ENCODE data around the gene MOBP.

DNA sequence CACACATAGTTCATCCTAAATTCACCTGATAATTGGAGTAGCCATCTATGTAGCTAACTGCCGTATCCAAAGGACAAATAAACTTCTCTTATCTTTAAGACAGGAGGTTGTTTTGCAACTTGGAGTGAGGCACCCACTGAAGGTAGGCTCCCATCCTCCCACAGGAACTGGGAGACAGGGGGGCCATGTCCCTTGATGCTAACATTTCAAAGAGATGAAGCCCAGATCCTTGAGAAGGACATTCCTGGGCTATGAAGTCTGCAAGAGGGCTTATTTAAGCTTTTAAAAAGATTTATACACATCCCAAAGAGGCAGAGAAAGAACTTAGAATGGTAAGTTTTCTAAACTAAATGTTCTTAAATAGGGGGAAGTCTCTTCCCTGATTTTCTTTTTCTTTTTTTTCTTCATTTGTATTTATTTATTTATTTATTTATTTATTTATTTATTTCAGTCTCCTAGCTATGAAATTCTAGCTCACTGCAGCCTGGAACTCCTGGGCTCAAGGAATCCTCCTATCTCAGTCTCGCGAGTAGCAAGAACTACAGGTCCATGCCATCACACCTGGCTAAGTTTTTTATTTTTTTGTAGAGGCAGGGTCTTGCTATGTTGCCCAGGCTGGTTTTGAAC lies 12.8 kb upstream of the MOBP start:
- TF ChIP-seq POLR2A (IDR thresholded peaks at IDR 0.05): no peak
- TF ChIP-seq CTCF (IDR thresholded peaks at IDR 0.05): no peak

All from heart left ventricle (tissue), 13 donors.